Bronchial epithelial cell (primary cell): ENCODE measurements around the gene FANK1. TPM values are rescaled to one million over a fixed set of nuclear protein-coding genes. Genes with fewer than 3 reads are reported as not detected.

Experiments
- DNase-seq: peaks from one replicate; pipeline ENCODE4 v3.0.0-alpha.2; 2010; ENCODE audit warnings: low read depth
- FAIRE-seq: peaks from 2 replicates; lab custom pipeline; 2011; peaks lifted over from hg19 to GRCh38; lab: Jason Lieb, UNC
- H3K27me3 ChIP-seq: 2 replicates; pipeline ENCODE4 v1.5.1; 2011; ENCODE audit warnings: low read length; ENCODE audit not compliant: control insufficient read depth, insufficient read depth
- H3K36me3 ChIP-seq: 2 replicates; pipeline ENCODE4 v1.5.1; 2011; ENCODE audit warnings: low read length; ENCODE audit not compliant: control insufficient read depth, insufficient read depth
- H3K4me3 ChIP-seq: 2 replicates; pipeline ENCODE4 v1.5.1; 2011; ENCODE audit warnings: mild to moderate bottlenecking, low read depth, low read length, control low read depth
- CTCF ChIP-seq: IDR thresholded peaks from 2 replicates; pipeline ENCODE4 v1.5.1; 2011; ENCODE audit warnings: mild to moderate bottlenecking, moderate library complexity, low read length, control low read depth, inconsistent platforms; ENCODE audit not compliant: insufficient read depth, severe bottlenecking
- total RNA-seq: library from RNA; depleted of rRNA; stranded (reverse); fragments of >200 nt; gene quantifications from 2 replicates; pipeline ENCODE4 v1.2.1, GENCODE V29; 2014

FANK1 gene
- total RNA-seq, 1 donor from 2014 or later = 2.1 TPM

DNA sequence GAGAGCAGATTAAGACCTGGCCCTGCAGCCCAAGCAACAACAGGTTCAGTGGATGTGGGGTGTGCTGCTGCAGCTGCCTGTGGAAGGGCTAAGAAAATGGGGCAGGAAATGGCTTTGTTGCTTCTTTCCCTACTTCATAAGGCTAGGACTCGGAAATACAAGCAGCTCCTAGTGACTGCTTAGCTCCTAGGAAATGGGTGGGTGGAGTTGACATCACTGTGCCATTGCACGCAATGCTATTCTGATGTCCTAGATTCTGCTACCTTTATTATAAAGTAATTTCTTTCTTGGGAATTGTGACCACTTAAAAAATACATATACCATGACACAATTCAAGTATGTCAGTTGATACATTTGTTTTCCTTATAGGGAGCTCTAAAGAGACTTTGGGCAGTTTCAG lies 155.8 kb downstream of the FANK1 start:
- Histone ChIP-seq H3K4me3 (no peak overlapping the region), H3K36me3 (no peaks in the 10 kb centered on the region), H3K27me3 (no peaks in the 10 kb centered on the region)
- no peak for DNase-seq
- FAIRE-seq = peak; percentile 43
- no peak for TF ChIP-seq CTCF

DNA sequence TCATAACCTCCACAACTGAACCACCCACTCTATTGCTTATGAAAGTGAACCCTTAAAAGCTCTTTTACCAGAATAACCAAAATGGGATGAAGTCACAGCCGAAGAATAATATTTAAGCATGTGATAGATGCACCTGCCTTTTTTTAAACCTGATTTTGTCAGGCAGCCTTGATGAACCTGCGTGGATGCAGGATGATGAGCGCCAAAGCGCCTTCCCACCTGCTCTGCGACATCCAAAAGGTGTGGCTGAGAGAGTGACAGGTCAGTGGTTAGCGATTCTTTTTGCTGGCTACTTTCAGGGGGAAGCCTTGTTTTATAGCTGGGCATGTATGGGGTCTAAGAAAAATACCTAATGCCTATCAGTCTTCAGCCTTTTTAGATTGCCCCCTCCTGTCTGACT lies 157.8 kb downstream of the FANK1 start:
- H3K27me3 ChIP-seq = no peaks in the 10 kb centered on the region
- no peak for TF ChIP-seq CTCF
- FAIRE-seq (no peak), DNase-seq (no peak)
- H3K4me3 ChIP-seq = no peak overlapping the region
- H3K36me3 ChIP-seq = no peaks in the 10 kb centered on the region

- FAIRE-seq = no peak
- no peak for TF ChIP-seq CTCF
- Histone ChIP-seq H3K4me3 (no peak overlapping the region), H3K27me3 (no peaks in the 10 kb centered on the region), H3K36me3 (no peaks in the 10 kb centered on the region)
- DNase-seq = no peak
These were observed 161.1 kb downstream of the FANK1 start for GRCh38 chr10:126057494-126057893.

DNA sequence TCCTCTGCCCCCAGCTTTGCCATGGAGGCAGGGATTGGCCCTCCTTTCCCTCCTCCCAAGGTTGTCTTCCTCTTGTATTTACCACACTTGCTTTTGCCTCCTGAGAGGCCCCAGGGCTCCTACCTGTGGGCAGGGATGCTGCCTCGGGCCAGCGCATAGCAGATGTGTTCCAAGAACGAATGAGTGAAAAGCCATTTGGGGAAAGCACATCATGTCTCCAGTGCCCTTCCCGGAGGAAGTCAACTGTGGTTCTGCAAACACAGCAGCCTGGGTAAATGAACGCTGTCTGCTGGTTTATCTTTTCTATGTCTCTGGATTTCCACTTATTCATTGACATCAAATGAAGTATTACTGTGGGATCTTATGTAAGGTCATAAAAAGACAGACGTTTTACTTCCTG lies 161.7 kb downstream of the FANK1 start:
- DNase-seq = no peak
- no peak for FAIRE-seq
- H3K27me3 ChIP-seq = no peaks in the 10 kb centered on the region
- no peak for TF ChIP-seq CTCF
- H3K36me3 ChIP-seq = no peaks in the 10 kb centered on the region
- H3K4me3 ChIP-seq = no peak overlapping the region

- FAIRE-seq = no peak
- no peak overlapping the region for H3K4me3 ChIP-seq
These were observed 162.1 kb downstream of the FANK1 start for GRCh38 chr10:126058507-126058906.

More at GRCh38 chr10:126058507-126058906, 162.1 kb downstream of the FANK1 start:
- Histone ChIP-seq H3K27me3 (no peaks in the 10 kb centered on the region), H3K36me3 (no peaks in the 10 kb centered on the region)
- no peak for DNase-seq
- no peak for TF ChIP-seq CTCF

Other genes with a start within 250 kb of the FANK1 start
- gene TEX36, start 213.4 kb upstream of the FANK1 start, total RNA-seq = not detected in 2 replicates
- gene EDRF1, start 176.9 kb upstream of the FANK1 start, total RNA-seq = 13.4 and 15.5 TPM in 2 replicates
- gene MMP21, start 120.7 kb upstream of the FANK1 start, total RNA-seq = not detected in 2 replicates
- gene UROS, start 73.3 kb upstream of the FANK1 start, total RNA-seq = 17.4 and 20.5 TPM in 2 replicates
- gene BCCIP, start 73.0 kb upstream of the FANK1 start, total RNA-seq = 39.4 and 56.1 TPM in 2 replicates
- gene DHX32, start 15.3 kb upstream of the FANK1 start, total RNA-seq = 34.4 and 37.6 TPM in 2 replicates